Tibial nerve (tissue), 3 donors: ENCODE data around the gene BTRC.

ENCODE experiments used
- POLR2A ChIP-seq, 2 donors: fragments of 450-650 bp; IDR thresholded peaks; one replicate each; pipeline ENCODE4 v1.6.1; 2017; ENCODE audit warnings: antibody characterized with exemption in 2 of 2, mild to moderate bottlenecking in 2 of 2, moderate library complexity in 2 of 2
- TF ChIP-seq, protein P1 (sequence below), 5 experiments: fragments of 200-600 bp in 3 of 5; fragments of 450-650 bp in 2 of 5; sonication (generic) in 3 of 5; IDR thresholded peaks; one replicate each; pipeline ENCODE4 v1.5.1; 2016 to 2019; ENCODE audit warnings: antibody characterized with exemption in 5 of 5, mild to moderate bottlenecking in 3 of 5, moderate library complexity in 2 of 5

DNA sequence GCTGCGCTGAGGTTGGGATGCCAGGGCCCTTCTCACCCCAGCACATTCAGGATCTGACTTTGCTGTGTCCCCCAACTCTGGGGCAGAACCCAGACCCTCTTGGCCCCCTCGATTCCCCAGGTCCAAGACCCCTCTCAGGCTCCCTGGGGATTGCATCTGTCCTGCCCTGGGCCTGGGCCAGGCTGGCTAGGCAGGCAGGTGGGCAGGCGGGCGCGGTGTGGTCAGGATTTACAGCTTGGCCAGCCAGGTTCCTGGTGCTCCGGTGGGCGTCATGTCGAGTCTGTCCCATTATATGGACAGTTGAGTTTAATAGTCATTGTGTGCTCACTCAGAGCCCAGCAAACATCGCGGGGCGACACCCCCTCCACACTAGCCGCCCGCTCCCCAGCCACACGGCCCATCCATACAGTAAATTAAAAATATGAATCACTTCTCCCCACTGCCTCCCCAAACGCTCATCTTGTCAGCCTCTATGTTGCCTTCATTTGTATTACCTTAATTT, 210.6 kb downstream of the BTRC start:
- TF ChIP-seq, protein P1, sequence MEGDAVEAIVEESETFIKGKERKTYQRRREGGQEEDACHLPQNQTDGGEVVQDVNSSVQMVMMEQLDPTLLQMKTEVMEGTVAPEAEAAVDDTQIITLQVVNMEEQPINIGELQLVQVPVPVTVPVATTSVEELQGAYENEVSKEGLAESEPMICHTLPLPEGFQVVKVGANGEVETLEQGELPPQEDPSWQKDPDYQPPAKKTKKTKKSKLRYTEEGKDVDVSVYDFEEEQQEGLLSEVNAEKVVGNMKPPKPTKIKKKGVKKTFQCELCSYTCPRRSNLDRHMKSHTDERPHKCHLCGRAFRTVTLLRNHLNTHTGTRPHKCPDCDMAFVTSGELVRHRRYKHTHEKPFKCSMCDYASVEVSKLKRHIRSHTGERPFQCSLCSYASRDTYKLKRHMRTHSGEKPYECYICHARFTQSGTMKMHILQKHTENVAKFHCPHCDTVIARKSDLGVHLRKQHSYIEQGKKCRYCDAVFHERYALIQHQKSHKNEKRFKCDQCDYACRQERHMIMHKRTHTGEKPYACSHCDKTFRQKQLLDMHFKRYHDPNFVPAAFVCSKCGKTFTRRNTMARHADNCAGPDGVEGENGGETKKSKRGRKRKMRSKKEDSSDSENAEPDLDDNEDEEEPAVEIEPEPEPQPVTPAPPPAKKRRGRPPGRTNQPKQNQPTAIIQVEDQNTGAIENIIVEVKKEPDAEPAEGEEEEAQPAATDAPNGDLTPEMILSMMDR (IDR thresholded peaks at IDR 0.05), result no peak
- no peak for TF ChIP-seq POLR2A (IDR thresholded peaks at IDR 0.05)
